ENCODE measurements around the gene ZNF576. TPM values are rescaled to one million over a fixed set of nuclear protein-coding genes. Genes with fewer than 3 reads are reported as not detected.

The ZNF576 gene
- total and polyA plus RNA-seq, 2 of the 13 experiments (the other 11 are each of a cell fraction or from before 2014, with no cell fraction given) = 7.2 to 9.6 TPM

GRCh38 chr19:43619262-43620060, 23.1 kb downstream of the ZNF576 start, which contains the start of gene ZNF428 (continued):
- TF ChIP-seq ZBTB40 (IDR thresholded peaks at IDR 0.05) = no peak
- peak; percentile 70 for TF ChIP-seq ZBTB40 (CRISPR knock-in tag; IDR thresholded peaks at IDR 0.05)
- TF ChIP-seq SALL2 (CRISPR knock-in tag; IDR thresholded peaks at IDR 0.05) = peak; percentile 93; the same call in 1 of the 2 replicates
- no peak for TF ChIP-seq TCF7L2 (IDR thresholded peaks at IDR 0.05; ENCODE audit: low read depth, low read length)
- no peak for TF ChIP-seq ATF6 (CRISPR knock-in tag; conservative IDR thresholded peaks at IDR 0.05)
- TF ChIP-seq JDP2 (CRISPR knock-in tag; IDR thresholded peaks at IDR 0.05; ENCODE audit: borderline replicate concordance) = peak; percentile 71
- TF ChIP-seq SRSF4 (IDR thresholded peaks at IDR 0.05; ENCODE audit: low read depth, low read length, poor library complexity, severe bottlenecking) = peak; percentile 50
- peak; percentile 67; the same call in 1 of the 2 replicates for TF ChIP-seq ZNF704 (CRISPR knock-in tag; IDR thresholded peaks at IDR 0.05; ENCODE audit: borderline replicate concordance)
- 0 out of 2 replicates have a peak, but pooled peaks have one; percentile 59 for TF ChIP-seq ZNF609 (CRISPR knock-in tag; IDR thresholded peaks at IDR 0.05; ENCODE audit: borderline replicate concordance)
- TF ChIP-seq ZBTB38 (CRISPR knock-in tag; IDR thresholded peaks at IDR 0.05) = no peak
